ENCODE data around the gene ELAVL4. TPM values are rescaled to one million over a fixed set of nuclear protein-coding genes. Genes with fewer than 3 reads are reported as not detected.

Gene ELAVL4
- total RNA-seq, 1 experiment from 2014 or later = not detected

- ChIA-PET POLR2A (ENCODE audit: low non-redundant PET) (no interaction called here), CTCF (no interaction called here)
- intact Hi-C loops (cut with micrococcal nuclease; ENCODE audit: unreplicated experiment) = no loop called here
- peaks cover 13% of the 10 kb centered on the region for H3K27me3 ChIP-seq (replicated peaks; ENCODE audit: insufficient read depth, low read depth, low read length, poor library complexity)
- no peaks in the 10 kb centered on the region for H3K4me1 ChIP-seq (ENCODE audit: insufficient read depth, low read length, poor library complexity, severe bottlenecking)
- no peak for DNase-seq (ENCODE audit: low spot score)
- TF ChIP-seq, protein P1, sequence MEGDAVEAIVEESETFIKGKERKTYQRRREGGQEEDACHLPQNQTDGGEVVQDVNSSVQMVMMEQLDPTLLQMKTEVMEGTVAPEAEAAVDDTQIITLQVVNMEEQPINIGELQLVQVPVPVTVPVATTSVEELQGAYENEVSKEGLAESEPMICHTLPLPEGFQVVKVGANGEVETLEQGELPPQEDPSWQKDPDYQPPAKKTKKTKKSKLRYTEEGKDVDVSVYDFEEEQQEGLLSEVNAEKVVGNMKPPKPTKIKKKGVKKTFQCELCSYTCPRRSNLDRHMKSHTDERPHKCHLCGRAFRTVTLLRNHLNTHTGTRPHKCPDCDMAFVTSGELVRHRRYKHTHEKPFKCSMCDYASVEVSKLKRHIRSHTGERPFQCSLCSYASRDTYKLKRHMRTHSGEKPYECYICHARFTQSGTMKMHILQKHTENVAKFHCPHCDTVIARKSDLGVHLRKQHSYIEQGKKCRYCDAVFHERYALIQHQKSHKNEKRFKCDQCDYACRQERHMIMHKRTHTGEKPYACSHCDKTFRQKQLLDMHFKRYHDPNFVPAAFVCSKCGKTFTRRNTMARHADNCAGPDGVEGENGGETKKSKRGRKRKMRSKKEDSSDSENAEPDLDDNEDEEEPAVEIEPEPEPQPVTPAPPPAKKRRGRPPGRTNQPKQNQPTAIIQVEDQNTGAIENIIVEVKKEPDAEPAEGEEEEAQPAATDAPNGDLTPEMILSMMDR (conservative IDR thresholded peaks at IDR 0.05; ENCODE audit: low read depth, low read length) = no peak
- TF ChIP-seq EZH2 (IDR thresholded peaks at IDR 0.05; ENCODE audit: borderline replicate concordance, low read depth, low read length, poor library complexity, severe bottlenecking) = no peak
- H3K9me3 ChIP-seq (ENCODE audit: low read depth, low read length, poor library complexity, severe bottlenecking) = no peaks in the 10 kb centered on the region
- no TSS peak for BruUV-seq (replicated peaks)
- no peak overlapping the region for H3K27ac ChIP-seq (ENCODE audit: low read depth, low read length, poor library complexity, severe bottlenecking)
- H3K4me3 ChIP-seq (ENCODE audit: low read depth, low read length, poor library complexity, severe bottlenecking) = no peak overlapping the region
- no peaks in the 10 kb centered on the region for H3K36me3 ChIP-seq (ENCODE audit: insufficient read depth, low read length, poor library complexity, severe bottlenecking)
Observed at GRCh38 chr1:50213505-50213904, 104.8 kb downstream of the ELAVL4 start.

DNA sequence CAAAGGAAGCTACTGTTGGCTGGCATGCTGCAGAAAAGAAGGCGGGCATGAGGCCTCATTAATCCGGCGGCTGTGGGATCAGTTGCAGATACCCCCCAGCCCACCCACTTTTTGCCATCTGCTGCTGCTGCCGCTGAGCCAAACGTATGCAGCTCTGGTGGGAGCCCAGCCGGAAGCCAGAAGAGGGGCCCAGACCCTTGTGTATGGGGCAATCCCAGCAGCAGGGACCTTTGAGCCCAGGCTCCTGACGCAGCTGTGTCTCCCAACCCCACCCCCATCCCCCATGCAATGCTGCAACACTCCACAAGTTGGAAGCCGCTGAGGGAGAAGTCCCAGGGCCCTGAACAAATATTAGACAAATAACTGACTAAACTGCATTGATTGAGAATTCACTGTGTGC, 106.0 kb downstream of the ELAVL4 start:
- no TSS peak for BruUV-seq (replicated peaks)
- ChIA-PET CTCF (no interaction called here), POLR2A (ENCODE audit: low non-redundant PET) (no interaction called here)
- H3K4me3 ChIP-seq (ENCODE audit: low read depth, low read length, poor library complexity, severe bottlenecking) = no peak overlapping the region
- H3K4me1 ChIP-seq (ENCODE audit: insufficient read depth, low read length, poor library complexity, severe bottlenecking) = no peaks in the 10 kb centered on the region
- H3K36me3 ChIP-seq (ENCODE audit: insufficient read depth, low read length, poor library complexity, severe bottlenecking) = no peaks in the 10 kb centered on the region
- intact Hi-C loops (cut with micrococcal nuclease; ENCODE audit: unreplicated experiment) = no loop called here
- no peak for TF ChIP-seq EZH2 (IDR thresholded peaks at IDR 0.05; ENCODE audit: borderline replicate concordance, low read depth, low read length, poor library complexity, severe bottlenecking)
- TF ChIP-seq, protein P1 (conservative IDR thresholded peaks at IDR 0.05; ENCODE audit: low read depth, low read length) = no peak
- no peaks in the 10 kb centered on the region for H3K9me3 ChIP-seq (ENCODE audit: low read depth, low read length, poor library complexity, severe bottlenecking)
- H3K27ac ChIP-seq (ENCODE audit: low read depth, low read length, poor library complexity, severe bottlenecking) = no peak overlapping the region
- peaks cover 7% of the 10 kb centered on the region for H3K27me3 ChIP-seq (replicated peaks; ENCODE audit: insufficient read depth, low read depth, low read length, poor library complexity)
- no peak for DNase-seq (ENCODE audit: low spot score)

DNA sequence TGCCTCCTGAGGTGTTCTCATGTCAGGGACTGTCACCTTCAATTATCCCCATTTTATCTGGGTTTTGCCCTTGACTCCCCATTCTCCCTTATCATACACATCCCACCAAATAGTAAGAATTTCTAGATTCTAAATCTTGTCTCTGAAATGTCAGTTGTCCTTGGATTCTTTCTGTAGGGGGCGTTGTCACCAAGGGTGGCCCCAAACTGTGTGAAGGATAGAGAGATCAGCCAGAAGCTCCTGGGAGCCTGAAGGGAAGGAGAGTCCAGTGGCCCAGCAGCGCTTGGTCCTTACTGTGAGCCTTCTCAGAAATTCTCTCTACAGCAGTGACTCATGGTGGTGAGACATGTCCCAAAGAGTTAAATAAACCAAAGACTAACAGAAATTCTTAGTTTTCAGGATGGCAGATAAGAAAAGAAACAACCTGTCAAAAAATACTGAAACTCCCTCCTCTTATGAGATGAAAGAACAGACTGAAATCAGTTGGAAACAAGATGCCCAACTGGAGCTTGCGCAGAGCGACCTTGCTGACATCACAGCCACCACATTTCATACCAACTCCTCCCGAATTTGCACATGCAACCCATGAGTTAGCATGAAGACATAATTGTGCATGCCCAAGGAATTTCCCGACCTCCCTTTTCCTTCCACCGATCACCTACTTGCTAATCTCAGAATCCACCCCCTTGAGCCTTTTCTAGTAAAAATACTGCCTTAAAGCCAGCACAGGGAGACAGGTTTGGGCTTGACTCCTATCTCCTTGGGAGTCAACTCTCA, 109.8 kb downstream of the ELAVL4 start:
- no TSS peak for BruUV-seq (replicated peaks)
- POLR2A ChIA-PET (ENCODE audit: low non-redundant PET) = no interaction called here
- H3K36me3 ChIP-seq (ENCODE audit: insufficient read depth, low read length, poor library complexity, severe bottlenecking) = no peaks in the 10 kb centered on the region
- H3K9me3 ChIP-seq (ENCODE audit: low read depth, low read length, poor library complexity, severe bottlenecking) = no peaks in the 10 kb centered on the region
- H3K27ac ChIP-seq (ENCODE audit: low read depth, low read length, poor library complexity, severe bottlenecking) = no peak overlapping the region
- peaks cover 3% of the 10 kb centered on the region for H3K27me3 ChIP-seq (replicated peaks; ENCODE audit: insufficient read depth, low read depth, low read length, poor library complexity)
- TF ChIP-seq, protein P1 (conservative IDR thresholded peaks at IDR 0.05; ENCODE audit: low read depth, low read length) = no peak
- no peak for TF ChIP-seq EZH2 (IDR thresholded peaks at IDR 0.05; ENCODE audit: borderline replicate concordance, low read depth, low read length, poor library complexity, severe bottlenecking)
- intact Hi-C loops (cut with micrococcal nuclease; ENCODE audit: unreplicated experiment) = no loop called here
- CTCF ChIA-PET = no interaction called here
- H3K4me1 ChIP-seq (ENCODE audit: insufficient read depth, low read length, poor library complexity, severe bottlenecking) = no peaks in the 10 kb centered on the region
- no peak for DNase-seq (ENCODE audit: low spot score)
- H3K4me3 ChIP-seq (ENCODE audit: low read depth, low read length, poor library complexity, severe bottlenecking) = no peak overlapping the region

All from A673 (cell line).